Left cardiac atrium (tissue), 4 donors: ENCODE measurements around the gene GFRA1. TPM values are rescaled to one million over a fixed set of nuclear protein-coding genes. Genes with fewer than 3 reads are reported as not detected.

Experiments used
- ATAC-seq, 2 donors: fragments of 200-7000 bp; cut with Tn5 transposase; one replicate each; pipeline ENCODE4 v1.9.1; 2020; ENCODE audit warnings: mild to moderate bottlenecking in 2 of 2, moderate library complexity in 2 of 2
- DNase-seq: peaks from one replicate; pipeline ENCODE4 v3.0.0-alpha.2; 2020
- intact Hi-C, 2 donors: fragments of 100-400 bp; cut with DNase I; formaldehyde crosslinking; loops; one replicate each; pipeline versions ENCODE4 v1.14.1 to v1.15.1; 2022 to 2023
- total RNA-seq, 2 donors: library from RNA; stranded (reverse); fragmentation: NEBNext Ultra II Directional; extraction: Animal tissue kit (Norgen Biotek cat#: 25700); gene quantifications; one replicate each; pipeline ENCODE4 v1.2.1, GENCODE V29; 2021
- donor health status: DM: no; HTN: yes; CAD: no.
- donor health status: DM: no; HTN: yes; CAD: no; lungs with severe emphysema.
- donor health status: DM: yes; HTN: yes; CAD: no.
- donor health status: Dilated cardiomyopathy.

The GFRA1 gene
- total RNA-seq, 2 donors from 2014 or later = 4.9 to 12.1 TPM

DNA sequence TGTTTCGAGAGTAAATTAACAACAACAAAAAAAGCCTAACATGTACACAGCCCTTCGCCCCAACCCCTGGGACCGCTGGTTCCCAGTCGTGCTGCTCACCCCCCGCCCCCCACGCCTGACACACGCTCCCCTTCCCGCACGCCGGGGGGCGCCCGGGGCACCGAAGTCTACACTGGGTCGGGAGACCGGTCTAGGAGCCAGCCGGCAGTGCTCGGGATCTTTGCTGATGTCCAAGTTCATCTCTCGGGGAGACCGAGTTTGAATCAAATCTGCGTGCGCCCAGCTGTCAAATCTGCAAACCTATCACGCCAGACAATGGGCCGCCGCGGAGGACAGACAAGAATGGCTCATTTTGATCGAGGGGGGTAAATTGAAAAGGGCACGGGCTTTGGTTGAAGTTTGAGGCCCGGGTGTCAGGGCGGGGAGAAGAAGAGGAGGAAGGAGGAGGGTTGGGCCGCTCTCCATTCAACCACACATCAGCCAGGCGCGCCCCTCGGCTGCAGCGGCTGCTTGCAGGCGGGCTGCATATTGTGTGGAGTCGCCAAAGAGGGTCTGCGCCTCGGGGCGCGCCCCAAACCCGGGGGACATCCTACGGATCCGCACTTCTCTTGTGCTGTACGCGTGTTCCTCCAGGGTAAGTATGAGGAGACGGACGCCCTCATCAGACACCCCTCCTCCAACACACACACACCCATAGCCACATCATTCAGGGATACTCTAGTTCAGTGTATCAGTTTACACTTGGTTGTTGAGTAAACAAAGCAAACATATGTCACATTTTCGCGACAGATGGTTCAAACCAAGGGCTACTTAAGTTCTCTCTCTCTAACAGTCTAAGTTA lies 1.3 kb upstream of the GFRA1 start:
- peak; percentile 29 for DNase-seq
- intact Hi-C loops = loop anchor here in 1 of 2 donors (10.0 kb wide), 1 partner anchor 449 kb away; no protein-coding TSS in a partner anchor
- ATAC-seq = peak; percentile 9 to 25

DNA sequence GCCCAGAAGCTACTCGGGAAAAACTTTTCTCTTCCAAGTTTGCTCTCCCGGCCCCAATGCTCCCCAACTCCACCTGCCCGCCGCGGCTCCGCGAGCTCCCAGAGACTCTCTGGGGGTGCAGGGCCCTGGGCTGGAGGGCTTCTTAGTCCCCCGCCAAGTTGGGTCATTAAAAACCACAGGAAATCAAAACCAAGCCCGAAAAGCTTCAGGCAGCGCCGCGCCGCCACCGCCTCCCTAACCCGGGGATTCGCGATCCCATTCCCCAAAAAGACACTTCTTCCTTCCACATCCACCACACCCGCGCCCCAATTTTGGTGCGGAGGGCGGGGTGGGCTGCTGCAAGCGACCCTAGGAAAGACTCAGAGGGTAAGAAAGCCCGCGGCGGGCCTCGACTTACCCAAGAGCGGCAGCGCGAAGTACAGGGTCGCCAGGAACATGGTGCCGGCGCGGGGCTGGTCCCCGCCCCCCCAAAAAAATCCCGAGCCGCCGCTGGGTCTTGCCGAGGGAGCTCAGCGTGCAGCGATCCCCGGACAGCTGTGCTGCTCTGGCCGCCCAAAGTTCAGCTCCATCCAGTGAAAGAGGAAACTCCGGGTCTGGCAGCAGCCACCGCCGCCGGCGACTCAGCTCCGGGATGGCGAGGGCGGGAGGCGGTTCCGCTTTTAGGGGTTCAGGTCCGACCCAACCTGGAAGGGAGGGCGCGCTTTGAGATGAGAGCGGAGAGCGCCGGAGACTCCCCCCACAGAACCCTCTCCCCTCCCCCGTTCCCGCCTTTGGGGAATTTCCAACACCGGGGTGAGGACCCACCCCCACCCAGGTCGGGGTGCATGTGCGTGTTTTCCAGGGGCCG lies 1.2 kb downstream of the GFRA1 start:
- peak; percentile 42 for DNase-seq
- intact Hi-C loops = loop anchor here in 1 of 2 donors (10.0 kb wide), 1 partner anchor 447 kb away; no protein-coding TSS in a partner anchor

DNA sequence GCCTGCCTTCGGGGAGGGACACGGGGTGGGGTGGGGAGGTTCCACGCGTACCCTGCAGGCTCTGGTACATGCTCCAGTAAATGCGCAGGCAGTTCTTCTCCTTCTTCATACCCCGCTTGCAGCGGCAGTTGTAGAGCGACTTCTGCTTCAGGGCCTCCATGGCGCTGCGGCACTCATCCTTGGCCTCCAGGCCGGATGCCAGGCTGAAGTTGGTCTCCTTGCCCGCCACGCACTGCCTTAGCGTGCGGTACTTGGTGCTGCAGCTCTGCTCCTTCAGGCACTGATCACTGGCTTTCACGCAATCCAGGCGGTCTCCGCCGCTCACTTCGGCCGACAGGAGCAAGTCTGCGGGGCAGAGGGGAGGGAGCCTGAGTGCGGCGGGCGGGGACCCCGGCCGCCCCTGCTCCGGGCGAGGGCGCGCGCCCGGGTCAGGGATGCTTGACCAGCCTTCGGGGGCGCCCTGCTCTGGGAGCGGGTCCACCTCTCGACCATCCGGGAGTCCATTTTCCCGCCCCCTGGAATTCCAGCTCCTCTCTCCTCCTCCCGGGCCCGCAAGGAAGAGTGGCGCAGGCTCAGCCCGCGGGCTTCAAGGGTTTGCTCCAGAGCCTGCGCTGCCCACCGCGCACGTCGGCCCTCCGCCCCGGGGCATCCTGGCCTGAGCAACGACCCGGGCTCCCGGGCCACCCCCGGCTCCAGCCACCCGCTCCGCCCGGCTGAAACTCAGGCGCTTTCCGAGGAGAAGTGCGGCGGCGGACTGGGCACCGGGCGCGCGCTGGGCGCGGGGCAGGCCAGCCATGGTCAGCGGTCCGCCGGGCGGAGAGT lies 2.0 kb downstream of the GFRA1 start:
- peak; percentile 29 to 32 for ATAC-seq
- intact Hi-C loops = loop anchor here in 1 of 2 donors (10.0 kb wide), 1 partner anchor 446 kb away; no protein-coding TSS in a partner anchor
- DNase-seq = peak; percentile 32

More for the DNA sequence above, 1.2 kb downstream of the GFRA1 start:
- peak; percentile 37 to 44 for ATAC-seq

DNA sequence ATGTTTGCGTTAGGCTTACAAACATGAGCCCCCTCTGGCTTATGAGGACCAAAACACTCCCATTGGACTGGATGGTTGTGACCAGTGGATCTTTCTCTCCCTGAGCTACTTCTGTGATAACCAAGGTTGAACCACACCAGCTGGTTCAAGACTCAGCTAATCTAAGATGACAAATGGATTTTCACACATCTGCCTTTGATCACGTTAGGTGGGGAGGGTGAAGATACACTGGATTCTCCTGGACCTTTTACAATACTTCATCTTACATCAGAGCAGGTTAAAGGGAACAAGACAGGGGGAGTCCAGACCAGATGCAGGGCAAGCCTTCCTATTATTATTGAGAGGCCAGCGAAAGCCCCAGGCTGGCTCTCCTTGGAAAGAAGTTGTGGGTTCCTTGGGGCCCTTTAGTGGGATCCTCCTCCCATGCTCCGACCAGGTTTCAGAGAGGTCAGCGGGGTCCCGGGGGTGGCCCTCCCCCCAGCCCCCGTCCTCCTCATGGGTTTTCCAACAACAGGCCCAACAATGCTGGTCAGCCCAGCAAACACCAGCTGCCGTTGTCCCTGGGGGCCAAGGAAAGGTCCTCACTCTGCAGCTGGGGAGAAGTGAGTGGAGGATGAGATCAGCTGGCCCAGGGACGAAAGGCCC lies 2.8 kb downstream of the GFRA1 start:
- no peak for DNase-seq
- no peak for ATAC-seq
- intact Hi-C loops = loop anchor here in 1 of 2 donors (10.0 kb wide), 1 partner anchor 445 kb away; no protein-coding TSS in a partner anchor

DNA sequence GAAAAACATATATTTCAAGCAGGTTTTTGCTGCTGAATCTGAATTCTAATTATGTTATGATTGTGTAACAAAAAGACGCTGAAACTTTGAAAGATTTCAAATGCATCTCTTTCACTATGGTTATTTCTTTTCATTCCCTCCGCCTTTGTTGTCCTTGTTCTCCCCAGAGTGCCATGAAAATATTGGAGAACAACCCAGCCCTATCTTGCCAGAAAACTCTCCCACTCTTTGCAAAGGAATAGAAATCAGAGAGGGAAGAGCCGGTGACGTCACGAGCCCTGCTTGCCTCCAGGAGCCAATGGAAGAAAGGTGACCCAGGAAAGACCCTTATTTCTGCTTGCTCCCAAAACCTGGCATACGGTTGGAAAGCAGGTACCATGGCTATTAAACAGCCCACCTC lies 3.4 kb downstream of the GFRA1 start:
- ATAC-seq (no peak), DNase-seq (no peak)
- intact Hi-C loops = loop anchor here in 1 of 2 donors (10.0 kb wide), 1 partner anchor 445 kb away; no protein-coding TSS in a partner anchor

DNA sequence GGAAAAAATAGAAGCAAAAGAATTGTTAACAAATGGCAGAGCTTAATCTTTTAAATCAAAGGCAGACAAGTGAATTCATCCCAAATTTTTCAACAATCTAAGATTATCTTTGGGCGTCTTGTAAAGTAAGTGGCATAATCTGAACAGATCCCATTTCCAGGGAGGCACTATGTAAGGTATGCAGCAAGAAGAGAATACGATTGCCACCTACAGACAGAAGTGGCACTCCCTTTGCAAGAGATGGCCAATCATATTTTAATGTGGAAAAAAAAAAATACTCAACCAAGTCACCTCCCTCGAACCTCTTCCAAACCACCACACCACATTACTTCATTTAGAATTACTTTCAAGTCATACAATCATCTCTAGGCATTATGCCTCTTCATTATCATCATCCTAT lies 4.0 kb downstream of the GFRA1 start:
- ATAC-seq (no peak), DNase-seq (no peak)
- intact Hi-C loops = no loop called here

DNA sequence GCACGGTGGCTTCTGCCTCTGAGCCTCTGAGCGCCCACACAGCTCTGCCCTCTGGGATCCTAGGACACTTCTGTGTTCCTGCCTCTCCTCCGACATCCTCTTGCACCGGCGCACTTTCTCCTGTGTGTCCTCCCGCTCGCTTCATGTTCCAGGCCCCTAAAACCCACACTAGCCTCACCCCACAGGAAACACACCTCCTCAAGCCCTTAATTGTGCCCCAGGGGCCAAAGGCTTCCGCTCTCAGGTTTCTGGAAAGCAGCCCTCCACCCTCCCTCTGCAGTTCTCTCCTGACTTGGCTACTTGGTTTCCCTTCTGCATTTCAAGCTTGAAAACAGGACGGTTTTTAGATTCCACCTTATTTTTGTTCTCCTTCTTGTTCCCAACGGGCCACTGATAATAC lies 7.3 kb downstream of the GFRA1 start:
- intact Hi-C loops = no loop called here
- ATAC-seq (no peak), DNase-seq (no peak)

DNA sequence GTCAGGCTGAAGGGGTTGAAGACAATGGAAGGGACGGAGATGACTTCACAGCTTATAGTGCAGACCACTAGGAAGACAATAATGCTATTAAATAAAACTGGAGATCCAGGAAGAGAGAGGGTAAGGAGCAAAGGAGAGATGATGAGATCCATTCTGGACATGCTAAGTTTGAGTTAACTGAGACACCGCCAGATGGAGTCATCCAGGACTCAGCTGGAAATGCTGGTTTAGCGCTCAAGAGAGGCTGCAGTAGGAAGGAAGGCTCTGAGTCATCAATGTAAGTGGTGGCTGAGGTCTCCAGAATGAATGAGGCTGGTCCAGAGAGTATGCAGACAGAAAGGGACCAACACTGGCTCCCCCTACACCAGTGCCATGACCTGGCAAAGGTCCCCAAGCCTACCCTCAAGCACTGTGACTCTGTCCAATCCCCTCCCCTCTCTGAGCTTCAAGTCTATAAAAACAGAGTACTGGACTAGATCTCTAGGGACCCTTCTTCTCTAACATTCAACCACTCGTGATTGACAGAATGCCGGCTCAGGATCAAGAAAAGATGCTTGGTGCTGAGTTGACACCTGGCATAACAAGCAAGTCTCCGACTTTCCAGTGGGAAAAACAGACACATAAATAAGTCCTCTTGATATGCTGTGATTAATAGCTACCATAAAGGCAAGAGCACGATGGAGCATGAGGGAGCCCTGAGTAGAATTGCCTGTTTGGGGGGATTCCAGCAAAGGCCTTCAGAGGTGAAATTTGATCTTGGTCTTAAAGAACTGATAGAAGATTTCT lies 8.9 kb downstream of the GFRA1 start:
- ATAC-seq = no peak
- intact Hi-C loops = no loop called here
- DNase-seq = no peak

DNA sequence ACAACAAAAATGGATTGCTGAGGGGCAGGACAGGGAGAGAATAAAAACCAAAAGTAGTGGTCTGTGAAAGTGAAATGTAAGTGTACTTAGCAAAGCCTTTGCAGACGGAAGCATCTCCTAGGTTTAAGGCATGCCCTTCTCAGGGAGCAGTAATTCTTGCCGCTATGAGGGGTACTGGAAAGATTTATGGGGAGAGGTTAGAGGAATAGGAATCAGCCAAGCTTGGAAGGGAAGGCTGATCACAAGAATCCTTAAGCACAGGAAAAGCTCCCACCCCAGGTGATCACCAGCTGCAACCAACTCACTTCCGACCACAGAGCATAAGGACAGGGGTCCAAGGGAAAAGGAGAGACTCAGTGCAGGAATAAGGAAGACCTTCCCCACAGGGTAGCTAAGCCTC lies 10.3 kb downstream of the GFRA1 start:
- DNase-seq (no peak), ATAC-seq (no peak)
- intact Hi-C loops = no loop called here

DNA sequence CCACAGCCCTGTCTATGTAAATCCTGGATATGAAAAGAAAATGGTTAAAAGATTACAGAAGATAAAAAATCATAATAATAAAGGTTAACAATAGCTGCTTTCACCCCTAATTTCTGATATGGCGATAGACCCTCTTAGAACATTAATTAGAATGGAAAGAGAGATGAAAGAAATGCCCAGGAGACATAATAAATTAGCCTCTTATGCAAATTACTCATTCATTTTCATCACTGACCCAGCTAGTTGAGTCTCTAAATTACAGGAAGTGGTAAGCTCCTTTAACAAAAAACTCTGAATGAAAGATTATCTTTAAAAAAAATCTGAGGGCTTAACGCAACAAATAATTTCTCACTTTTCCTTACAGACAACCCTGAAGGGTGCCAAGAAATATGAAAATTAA lies 12.4 kb downstream of the GFRA1 start:
- intact Hi-C loops = no loop called here
- DNase-seq (no peak), ATAC-seq (no peak)

DNA sequence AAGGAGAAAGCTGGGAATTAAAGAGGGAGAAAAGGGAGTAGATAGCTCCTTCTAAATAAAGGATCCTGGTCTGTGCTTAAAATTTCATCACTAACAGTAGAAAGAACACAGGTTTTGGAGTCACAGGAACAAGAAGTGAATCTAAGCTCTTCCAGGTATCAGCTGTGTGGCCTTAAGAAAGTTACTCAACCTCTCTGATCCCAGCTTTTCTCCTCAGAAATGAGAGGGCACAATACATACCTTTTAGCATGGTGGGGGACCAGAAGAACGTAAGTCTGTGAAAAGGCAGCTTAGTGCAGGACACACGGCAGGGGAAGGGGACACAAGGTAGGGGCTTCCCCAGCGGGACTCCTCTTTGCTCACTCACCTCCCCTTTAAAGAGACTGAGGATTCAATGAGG lies 13.4 kb downstream of the GFRA1 start:
- ATAC-seq = no peak
- no peak for DNase-seq
- intact Hi-C loops = no loop called here

DNA sequence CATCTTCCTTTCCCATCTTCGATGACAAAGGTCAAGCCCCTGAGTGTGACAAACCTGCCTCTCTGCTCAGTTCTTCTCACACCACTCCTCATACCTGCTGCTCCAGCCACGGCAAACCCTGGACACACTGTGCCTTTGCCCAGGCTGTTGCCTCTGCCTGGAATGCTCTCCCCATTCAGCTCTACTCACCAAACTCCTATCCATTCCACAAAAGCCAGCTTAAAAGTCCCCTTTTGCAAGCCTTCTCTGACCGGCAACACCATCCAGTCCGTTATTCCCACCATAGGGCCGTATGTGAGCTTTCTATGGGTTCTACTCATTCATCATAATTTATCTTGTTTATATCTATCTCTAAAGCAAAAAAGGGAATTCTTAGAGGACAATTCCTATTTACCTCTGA lies 15.2 kb downstream of the GFRA1 start:
- ATAC-seq = no peak
- no peak for DNase-seq
- intact Hi-C loops = no loop called here

DNA sequence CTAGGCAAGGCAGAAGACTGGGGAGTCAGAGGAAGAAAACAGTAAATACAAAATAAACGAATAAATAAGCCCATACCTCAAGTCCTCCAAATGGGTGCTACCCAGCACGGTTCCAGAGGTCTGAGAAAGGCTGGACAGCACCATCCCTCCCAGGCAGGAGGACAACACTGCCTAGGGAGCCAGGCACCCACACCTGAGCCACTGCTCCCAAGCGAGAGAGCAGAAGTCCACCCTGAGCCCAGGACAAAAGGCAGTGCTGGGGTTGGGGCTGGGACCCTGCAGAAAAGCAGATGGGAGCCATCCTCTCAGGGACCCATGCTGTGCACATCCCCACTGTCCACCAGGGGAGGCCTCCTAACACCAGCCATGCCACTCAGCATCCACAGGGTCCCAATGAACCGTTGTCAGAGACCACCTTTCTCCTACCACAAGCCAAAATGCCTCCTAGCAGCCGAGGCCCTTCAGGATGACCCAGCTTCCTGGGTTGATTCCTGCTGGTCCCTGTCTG lies 16.2 kb downstream of the GFRA1 start:
- no peak for DNase-seq
- intact Hi-C loops = no loop called here
- no peak for ATAC-seq

DNA sequence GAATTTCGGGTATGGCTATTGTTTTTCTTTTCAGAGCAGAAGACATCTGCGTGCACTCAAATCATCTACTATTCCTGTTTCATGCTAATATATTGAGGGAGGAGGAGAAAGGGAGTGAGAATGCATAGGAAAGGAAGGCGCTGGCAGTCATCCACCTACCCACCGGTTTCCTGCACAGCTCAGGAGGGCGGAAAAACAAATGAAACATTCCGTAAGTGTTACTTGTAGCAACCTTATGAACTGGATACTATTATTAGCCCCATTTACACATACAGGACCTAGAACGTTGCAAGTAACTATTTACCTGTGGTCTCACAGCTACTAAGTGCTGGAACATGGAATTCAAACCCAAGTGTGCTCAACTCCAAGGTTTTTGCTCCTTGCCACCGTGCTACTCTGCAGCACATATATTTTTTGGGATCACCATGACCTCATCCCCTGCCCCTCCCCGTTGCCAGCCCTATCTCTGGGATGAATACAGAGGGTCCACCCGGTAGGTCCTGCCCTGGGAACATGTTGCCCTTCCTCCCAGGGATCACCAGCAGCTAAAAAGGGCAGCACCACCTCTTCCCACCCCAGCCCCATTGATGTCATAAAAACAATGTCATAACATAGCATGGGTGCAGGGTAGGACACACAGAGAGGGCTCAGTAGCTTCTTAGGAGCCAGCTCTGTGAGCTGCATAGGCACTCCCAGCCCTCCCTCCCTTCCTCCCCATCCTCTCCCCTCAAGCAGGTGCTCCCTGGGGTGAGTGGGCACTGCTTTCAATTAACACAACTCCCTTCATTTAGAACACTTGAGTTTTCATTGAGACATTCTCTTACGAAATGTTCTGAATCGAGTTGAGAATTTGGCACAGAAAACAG lies 16.9 kb downstream of the GFRA1 start:
- DNase-seq (no peak), ATAC-seq (no peak)
- intact Hi-C loops = no loop called here

DNA sequence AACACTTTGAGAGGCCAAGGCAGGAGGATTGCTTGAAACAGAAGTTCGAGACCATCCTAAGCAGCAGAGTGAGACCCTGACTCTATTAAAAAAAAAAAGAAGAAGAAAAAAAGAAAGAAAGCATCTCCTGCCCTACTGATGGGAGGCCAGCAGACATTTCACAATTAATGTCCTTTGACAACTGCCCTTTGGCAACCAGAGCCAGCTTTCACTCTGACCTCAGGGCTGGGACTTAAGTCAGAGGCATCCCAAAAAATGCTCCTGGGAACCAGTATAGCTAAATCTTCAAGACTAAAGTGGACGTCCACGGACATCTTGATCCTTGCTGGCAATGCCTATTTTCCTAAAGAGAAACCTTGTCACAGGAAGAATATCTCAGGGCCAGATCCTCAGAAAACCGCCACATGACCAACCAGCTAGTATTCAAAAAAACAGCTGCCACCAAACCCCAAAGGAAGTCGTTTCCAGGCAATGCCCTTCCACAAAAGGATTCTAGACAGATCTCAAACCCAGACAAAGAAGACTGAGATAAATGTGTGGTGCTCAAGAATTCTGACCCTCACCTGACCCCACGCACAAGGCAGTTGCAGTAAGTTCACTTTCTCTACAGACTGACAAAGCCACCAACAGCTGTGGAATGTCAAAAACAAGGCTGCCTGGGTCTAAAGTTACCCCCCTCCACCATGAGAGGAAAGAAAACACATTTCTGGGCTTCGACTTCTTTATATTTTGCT lies 18.4 kb downstream of the GFRA1 start:
- DNase-seq (no peak), ATAC-seq (peak in 1 of 2 donors; percentile 55)
- intact Hi-C loops = no loop called here

DNA sequence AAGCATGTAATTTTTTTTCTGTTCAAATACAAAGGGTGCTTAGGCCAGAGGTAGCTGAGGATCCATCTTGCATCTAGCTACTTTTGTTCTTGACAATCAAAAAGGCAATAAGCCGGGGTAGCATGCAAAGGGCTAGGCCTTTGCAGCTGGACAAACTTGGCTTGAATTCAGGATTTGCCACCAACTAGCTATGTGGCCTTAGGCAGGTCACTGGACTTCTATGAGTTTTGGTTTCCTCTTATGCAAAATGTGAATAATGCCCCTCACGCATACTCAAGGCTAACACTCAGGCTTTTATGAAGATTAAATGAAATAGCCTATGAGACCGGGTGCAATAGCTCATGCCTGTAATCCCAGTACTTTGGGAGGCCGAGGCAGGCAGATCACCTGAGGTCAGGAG lies 19.3 kb downstream of the GFRA1 start:
- DNase-seq (no peak), ATAC-seq (no peak)
- intact Hi-C loops = no loop called here
